GM19452 (cell line): Measurements from ENCODE around the gene TFPT.

Experiments used
- ATAC-seq: cut with Tn5 transposase; IDR thresholded peaks from one replicate; pipeline ENCODE4 v1.9.1; 2021; ENCODE audit not compliant: unreplicated experiment

Gene TFPT

GRCh38 chr19:54081032-54081431 is 34.4 kb downstream of the TFPT start, which contains the start of gene TARM1:
Gene TARM1 (minus strand): TSS chr19:54081365. CDS start chr19:54081340, 25 bp downstream.
- no peak for ATAC-seq

DNA sequence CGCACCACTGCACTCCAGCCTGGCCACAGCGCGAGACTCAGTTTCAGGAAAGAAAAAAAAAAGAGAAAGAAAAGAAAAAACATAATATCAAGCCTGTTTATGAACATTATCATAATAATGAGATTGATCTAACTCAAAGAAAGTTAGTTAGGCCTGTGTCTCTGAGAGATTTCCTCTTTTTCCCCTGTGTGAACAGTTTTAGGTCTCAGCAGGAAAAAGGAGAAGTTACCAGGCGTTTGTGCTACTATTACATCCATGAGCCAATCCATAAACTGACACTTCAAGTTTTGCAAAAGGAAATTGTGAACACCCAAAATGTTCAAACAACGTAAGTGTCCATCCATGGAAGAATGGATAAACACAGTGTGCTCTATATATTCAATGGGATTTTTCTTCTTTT is 38.1 kb downstream of the TFPT start:
- ATAC-seq: no peak

GRCh38 chr19:54074851-54075250 is 40.6 kb downstream of the TFPT start:
- ATAC-seq: no peak

GRCh38 chr19:54073829-54074228 is 41.6 kb downstream of the TFPT start:
- no peak for ATAC-seq

- no peak for ATAC-seq
Observed at GRCh38 chr19:54069470-54069869, 46.0 kb downstream of the TFPT start.

- no peak for ATAC-seq
Observed at GRCh38 chr19:54063350-54064116, 51.9 kb downstream of the TFPT start, which contains the start of gene VSTM1. Gene VSTM1 (minus strand): TSS chr19:54063897. CDS start chr19:54063777, 120 bp downstream.

DNA sequence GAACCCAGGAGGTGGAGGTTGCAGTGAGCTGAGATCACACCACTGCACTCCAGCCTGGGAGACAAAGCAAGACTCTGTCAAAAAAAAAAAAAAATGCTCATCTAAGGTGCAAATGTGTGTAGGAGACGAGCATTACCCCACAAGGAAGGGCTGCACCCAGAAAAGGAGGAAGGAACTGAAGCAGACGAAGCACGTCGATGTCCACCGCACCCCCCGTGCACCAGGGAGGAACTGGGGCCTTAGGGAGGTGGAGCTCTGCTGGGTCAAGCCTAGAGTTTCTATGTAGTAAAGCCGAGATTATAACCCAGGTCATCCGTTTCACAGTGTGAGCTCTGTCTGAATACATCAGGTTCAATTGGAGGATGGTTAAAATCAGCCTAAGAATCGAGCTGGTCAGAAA is 52.8 kb downstream of the TFPT start:
- no peak for ATAC-seq
